IMR-90 (cell line): Measurements from ENCODE around the gene ARAP1. TPM values are rescaled to one million over a fixed set of nuclear protein-coding genes. Genes with fewer than 3 reads are reported as not detected.

Source experiments
- ATAC-seq: fragments of 200-7000 bp; cut with Tn5 transposase; 2 replicates; pipeline ENCODE4 v1.9.1; 2020; ENCODE audit warnings: low read depth, mild to moderate bottlenecking, moderate library complexity
- BruUV-seq: library from RNA; stranded (reverse); fragments of 400-500 nt; replicated peaks from 2 replicates; lab custom pipeline; 2021; lab: Mats Ljungman, UMichigan
- CTCF ChIA-PET: fragments of 300-600 bp; formaldehyde crosslinking; extraction: SDS; loops from one replicate; lab custom pipeline; 2021; ENCODE audit warnings: antibody characterized with exemption; lab: Yijun Ruan, JAX
- POLR2A ChIA-PET: fragments of 300-600 bp; sonication (Branson Sonifier 250); formaldehyde crosslinking; loops from one replicate; lab custom pipeline; 2022; ENCODE audit warnings: antibody characterized with exemption; ENCODE audit not compliant: unreplicated experiment; lab: Charles Lee
- DNase-seq: peaks from one replicate; pipeline ENCODE4 v3.0.0; 2013
- H2AFZ ChIP-seq: replicated peaks from 2 replicates; pipeline ENCODE3; 2013; ENCODE audit warnings: low read length, mild to moderate bottlenecking; ENCODE audit not compliant: poor library complexity
- H2AK5ac ChIP-seq: 2 replicates; pipeline ENCODE4 v1.6.1; 2013; ENCODE audit warnings: low read depth, low read length, inconsistent platforms
- H2AK9ac ChIP-seq: replicated peaks from 2 replicates; pipeline ENCODE3; 2013; ENCODE audit warnings: mild to moderate bottlenecking, low read depth, low read length, moderate library complexity; ENCODE audit not compliant: poor library complexity
- H2BK120ac ChIP-seq: 2 replicates; pipeline ENCODE4 v1.6.1; 2013; ENCODE audit warnings: low read depth, low read length, inconsistent platforms
- H2BK15ac ChIP-seq: 3 replicates; pipeline ENCODE4 v1.6.1; 2013; ENCODE audit warnings: low read depth, low read length, inconsistent platforms
- H2BK20ac ChIP-seq: 2 replicates; pipeline ENCODE4 v1.6.1; 2013; ENCODE audit warnings: low read depth, mild to moderate bottlenecking, inconsistent platforms, low read length, moderate library complexity
- H2BK5ac ChIP-seq: 2 replicates; pipeline ENCODE4 v1.6.1; 2013; ENCODE audit warnings: mild to moderate bottlenecking, low read depth, low read length, inconsistent platforms; ENCODE audit not compliant: poor library complexity, severe bottlenecking
- H3K14ac ChIP-seq: replicated peaks from 2 replicates; pipeline ENCODE4 v1.6.1; 2013; ENCODE audit warnings: low read depth, low read length, inconsistent platforms
- H3K18ac ChIP-seq: 2 replicates; pipeline ENCODE4 v1.6.1; 2013; ENCODE audit warnings: low read depth, low read length, control low read depth
- H3K23ac ChIP-seq: 2 replicates; pipeline ENCODE4 v1.6.1; 2013; ENCODE audit warnings: low read depth, low read length, inconsistent platforms
- H3K27ac ChIP-seq: 2 replicates; pipeline ENCODE4 v1.5.1; 2013; ENCODE audit warnings: mild to moderate bottlenecking, control low read depth, low read length; ENCODE audit not compliant: insufficient read depth
- H3K27me3 ChIP-seq: 2 replicates; pipeline ENCODE4 v1.6.1; 2013; ENCODE audit warnings: low read length; ENCODE audit not compliant: control insufficient read depth, insufficient read depth
- H3K36me3 ChIP-seq: 2 replicates; pipeline ENCODE4 v1.6.1; 2013; ENCODE audit warnings: low read length, mixed read lengths; ENCODE audit not compliant: control insufficient read depth, insufficient read depth
- H3K4ac ChIP-seq: 2 replicates; pipeline ENCODE4 v1.6.1; 2013; ENCODE audit warnings: low read depth, low read length, inconsistent platforms
- H3K4me1 ChIP-seq: 2 replicates; pipeline ENCODE4 v1.6.1; 2013; ENCODE audit warnings: low read length, mixed read lengths; ENCODE audit not compliant: control insufficient read depth, insufficient read depth
- H3K4me2 ChIP-seq: 2 replicates; pipeline ENCODE4 v1.6.1; 2013; ENCODE audit warnings: low read depth, mild to moderate bottlenecking, control low read depth, low read length, moderate library complexity
- H3K4me3 ChIP-seq: 2 replicates; pipeline ENCODE4 v1.5.1; 2013; ENCODE audit warnings: low read depth, mild to moderate bottlenecking, control low read depth, low read length, moderate library complexity; ENCODE audit not compliant: insufficient read depth
- H3K56ac ChIP-seq: 2 replicates; pipeline ENCODE4 v1.6.1; 2013; ENCODE audit warnings: low read length, inconsistent platforms; ENCODE audit not compliant: insufficient read depth; ENCODE audit errors: extremely low read depth
- H3K79me1 ChIP-seq, 2 experiments: 2 replicates each; pipeline ENCODE4 v1.6.1; 2013; ENCODE audit warnings: low read length in 2 of 2, inconsistent platforms in 1 of 2, low read depth in 1 of 2
- H3K9ac ChIP-seq: 2 replicates; pipeline ENCODE4 v1.6.1; 2013; ENCODE audit warnings: low read depth, low read length, control low read depth
- H3K9me1 ChIP-seq: 2 replicates; pipeline ENCODE4 v1.6.1; 2013; ENCODE audit warnings: low read length, inconsistent platforms; ENCODE audit not compliant: insufficient read depth
- H3K9me3 ChIP-seq: 2 replicates; pipeline ENCODE4 v1.6.1; 2013; ENCODE audit warnings: low read length; ENCODE audit not compliant: control insufficient read depth, insufficient read depth
- H4K20me1 ChIP-seq: 2 replicates; pipeline ENCODE4 v1.6.1; 2013; ENCODE audit warnings: low read length, inconsistent platforms; ENCODE audit not compliant: insufficient read depth
- H4K5ac ChIP-seq: 2 replicates; pipeline ENCODE4 v1.6.1; 2013; ENCODE audit warnings: mild to moderate bottlenecking, low read depth, low read length, control low read depth
- H4K8ac ChIP-seq, 2 experiments: 2 replicates each; pipeline ENCODE4 v1.6.1; 2013; ENCODE audit warnings: low read depth in 2 of 2, low read length in 2 of 2, control low read depth in 1 of 2, inconsistent platforms in 1 of 2
- H4K91ac ChIP-seq: 2 replicates; pipeline ENCODE4 v1.6.1; 2013; ENCODE audit warnings: low read depth, low read length, inconsistent platforms; ENCODE audit not compliant: insufficient read depth
- BHLHE40 ChIP-seq: fragments of 150-350 bp; IDR thresholded peaks from 2 replicates; pipeline ENCODE4 v1.6.1; 2016; ENCODE audit warnings: mild to moderate bottlenecking, low read depth, low read length
- CHD1 ChIP-seq: IDR thresholded peaks from 2 replicates; pipeline ENCODE4 v1.6.1; 2012; ENCODE audit warnings: low read depth, low read length, improper control_type of control experiment
- RCOR1 ChIP-seq: IDR thresholded peaks from 2 replicates; pipeline ENCODE4 v1.6.1; 2012; ENCODE audit warnings: mild to moderate bottlenecking, low read length, improper control_type of control experiment; ENCODE audit not compliant: insufficient replicate concordance
- SMC3 ChIP-seq: fragments of 150-350 bp; IDR thresholded peaks from 2 replicates; pipeline ENCODE4 v1.6.1; 2016; ENCODE audit warnings: low read depth, mild to moderate bottlenecking, antibody characterized with exemption, low read length, moderate library complexity
- WGBS, 2 experiments: methylation state at CpG; one replicate each; pipeline versions ENCODE4 v1.1.5 to v1.1.7; 2013; ENCODE audit warnings: missing lambda C conversion rate in 2 of 2; ENCODE audit not compliant: insufficient read length in 1 of 2; ENCODE audit errors: extremely low coverage in 2 of 2; 5-methylcytosine and 5-hydroxymethylcytosine counted together
- dilution Hi-C: fragments of 300-500 bp; cut with HindIII; formaldehyde crosslinking; loops from one replicate; pipeline ENCODE4 v1.14.3; 2018; ENCODE audit warnings: low sequenced_read_pairs; ENCODE audit not compliant: unreplicated experiment
- in situ Hi-C: fragments of 300-500 bp; cut with MboI; formaldehyde crosslinking; loops from 3 replicates; pipeline ENCODE4 v1.14.3; 2019; ENCODE audit warnings: low sequenced_read_pairs, inconsistent platforms, mixed read lengths
- intact Hi-C: fragments of 100-400 bp; cut with micrococcal nuclease; formaldehyde crosslinking; loops from 2 replicates; pipeline ENCODE4 v1.10.0; 2022
- polyA plus RNA-seq, 3 experiments: library from polyadenylated mRNA; depleted of rRNA; stranded (reverse); fragments of >200 nt; gene quantifications; 2 replicates each; pipeline ENCODE4 v1.2.3, GENCODE V29; 2012; ENCODE audit warnings: low replicate concordance in 1 of 3
- total RNA-seq: library from RNA; depleted of rRNA; stranded (reverse); fragments of >200 nt; gene quantifications from 2 replicates; pipeline ENCODE4 v1.2.3, GENCODE V29; 2012
- TF ChIP-seq, protein P1 (sequence below): fragments of 150-350 bp; IDR thresholded peaks from 2 replicates; pipeline ENCODE4 v1.6.1; 2016; ENCODE audit warnings: low read depth, mild to moderate bottlenecking, low read length, moderate library complexity, borderline replicate concordance
- TF ChIP-seq, protein P2 (sequence below): fragments of 150-350 bp; IDR thresholded peaks from 2 replicates; pipeline ENCODE4 v1.6.1; 2017; ENCODE audit warnings: mild to moderate bottlenecking, antibody characterized with exemption, low read length, low read depth

Gene ARAP1
- total and polyA plus RNA-seq, 2 of the 4 experiments (the other 2 are of a cell fraction) = 37.6 to 63.1 TPM

GRCh38 chr11:72778535-72779494 is 26.6 kb upstream of the ARAP1 start:
- ATAC-seq (no peak), DNase-seq (no peak)
- dilution Hi-C loops = no loop called here
- WGBS, 2 experiments = no CpG with 5 or more reads among the region's 7 CpGs
- no peaks in the 10 kb centered on the region for H3K9me3 ChIP-seq
- BruUV-seq = no TSS peak
- no peak overlapping the region for H2AK9ac ChIP-seq
- H3K36me3 ChIP-seq = no peaks in the 10 kb centered on the region
- H2BK120ac ChIP-seq = no peak overlapping the region
- H2BK5ac ChIP-seq = no peak overlapping the region
- no peak overlapping the region for H4K91ac ChIP-seq
- peaks cover 8% of the 10 kb centered on the region for H3K4me1 ChIP-seq
- peaks cover 1% of the 10 kb centered on the region; the same call in 1 of the 2 replicates for H4K20me1 ChIP-seq
- H4K5ac ChIP-seq = no peak overlapping the region
- H3K4me3 ChIP-seq = no peak overlapping the region
- no peaks in the 10 kb centered on the region for H3K9me1 ChIP-seq
- H2AFZ ChIP-seq = no peak overlapping the region
- no peak overlapping the region for H2BK20ac ChIP-seq
- POLR2A ChIA-PET = interaction anchor here (0.6 kb wide), 1 partner anchor 31 kb away, joined by 6 read pairs; no protein-coding TSS in a partner anchor
- CTCF ChIA-PET = no interaction called here
- no peak overlapping the region for H3K4ac ChIP-seq
- H4K8ac ChIP-seq = no peak overlapping the region
- no peak overlapping the region for H3K56ac ChIP-seq
- 0 out of 4 replicates have a peak, but pooled peaks cover 0 to under 1% of the 10 kb centered on the region in 2 experiments for H3K79me1 ChIP-seq
- H3K9ac ChIP-seq = no peak overlapping the region
- intact Hi-C loops = no loop called here
- TF ChIP-seq, protein P1, sequence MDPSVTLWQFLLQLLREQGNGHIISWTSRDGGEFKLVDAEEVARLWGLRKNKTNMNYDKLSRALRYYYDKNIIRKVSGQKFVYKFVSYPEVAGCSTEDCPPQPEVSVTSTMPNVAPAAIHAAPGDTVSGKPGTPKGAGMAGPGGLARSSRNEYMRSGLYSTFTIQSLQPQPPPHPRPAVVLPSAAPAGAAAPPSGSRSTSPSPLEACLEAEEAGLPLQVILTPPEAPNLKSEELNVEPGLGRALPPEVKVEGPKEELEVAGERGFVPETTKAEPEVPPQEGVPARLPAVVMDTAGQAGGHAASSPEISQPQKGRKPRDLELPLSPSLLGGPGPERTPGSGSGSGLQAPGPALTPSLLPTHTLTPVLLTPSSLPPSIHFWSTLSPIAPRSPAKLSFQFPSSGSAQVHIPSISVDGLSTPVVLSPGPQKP = no peak
- no peak for TF ChIP-seq RCOR1
- no peak for TF ChIP-seq SMC3
- TF ChIP-seq, protein P2, sequence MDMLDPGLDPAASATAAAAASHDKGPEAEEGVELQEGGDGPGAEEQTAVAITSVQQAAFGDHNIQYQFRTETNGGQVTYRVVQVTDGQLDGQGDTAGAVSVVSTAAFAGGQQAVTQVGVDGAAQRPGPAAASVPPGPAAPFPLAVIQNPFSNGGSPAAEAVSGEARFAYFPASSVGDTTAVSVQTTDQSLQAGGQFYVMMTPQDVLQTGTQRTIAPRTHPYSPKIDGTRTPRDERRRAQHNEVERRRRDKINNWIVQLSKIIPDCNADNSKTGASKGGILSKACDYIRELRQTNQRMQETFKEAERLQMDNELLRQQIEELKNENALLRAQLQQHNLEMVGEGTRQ = no peak
- TF ChIP-seq BHLHE40 = no peak
- no peak for TF ChIP-seq CHD1
- H3K4me2 ChIP-seq = no peak overlapping the region
- no peak overlapping the region for H2BK15ac ChIP-seq
- H2AK5ac ChIP-seq = no peak overlapping the region
- H3K18ac ChIP-seq = no peak overlapping the region
- H3K27me3 ChIP-seq = peaks cover 4% of the 10 kb centered on the region; the same call in 1 of the 2 replicates
- H3K27ac ChIP-seq = no peak overlapping the region
- no peak overlapping the region for H3K14ac ChIP-seq
- in situ Hi-C loops = no loop called here
- H3K23ac ChIP-seq = no peak overlapping the region
